ENCODE data around the gene KRTAP20-3. TPM values are rescaled to one million over a fixed set of nuclear protein-coding genes. Genes with fewer than 3 reads are reported as not detected.

Gene KRTAP20-3
- total RNA-seq, 1 experiment from 2014 or later = not detected

DNA sequence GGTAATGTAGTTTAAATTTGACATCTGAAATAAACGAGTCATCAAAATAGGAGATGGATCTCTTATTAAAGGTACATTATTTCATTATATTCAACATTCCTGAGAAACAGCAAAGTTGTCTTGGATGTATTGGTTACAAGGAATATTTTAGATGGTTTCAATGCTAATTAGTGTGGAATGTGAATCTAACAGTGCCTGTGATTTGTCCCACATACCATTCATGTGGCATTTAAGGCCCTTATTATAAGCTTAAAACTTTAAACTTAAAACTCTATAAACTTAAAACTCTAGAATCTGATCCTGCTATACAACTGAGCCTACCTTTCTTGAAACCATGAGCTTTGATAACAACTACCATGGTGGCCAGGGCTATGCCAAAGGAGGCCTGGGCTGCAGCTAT lies 41.9 kb upstream of the KRTAP20-3 start, which contains the start of gene KRTAP22-1:
TSS of gene KRTAP22-1 (plus strand) at position 301 of the 400 bp plus-strand sequence.
- Histone ChIP-seq H3K27me3 (ENCODE audit: control insufficient read depth, insufficient read depth, low read length) (no peaks in the 10 kb centered on the region), H3K27ac (ENCODE audit: low read length) (no peak within 1 kb of the TSS), H3K4me1 (ENCODE audit: control insufficient read depth, insufficient read depth, low read length) (no peaks in the 10 kb centered on the region), H3K36me3 (ENCODE audit: control insufficient read depth, insufficient read depth, low read length) (no peaks in the 10 kb centered on the region), H3K4me3 (ENCODE audit: low read depth in 2 of 2, low read length in 2 of 2) (no peak within 1 kb of the TSS), H3K9me3 (ENCODE audit: control insufficient read depth, insufficient read depth, low read depth, low read length) (no peaks in the 10 kb centered on the region)
- CTCF ChIA-PET = no interaction called here
- BruUV-seq (replicated peaks) = no TSS peak
- in situ Hi-C loops (cut with HindIII; ENCODE audit: low pct_unique_long_range_greater_than_20kb, low sequenced_read_pairs) (no loop called here), intact Hi-C loops (cut with micrococcal nuclease; ENCODE audit: unreplicated experiment) (no loop called here)
- TF ChIP-seq, protein P1, sequence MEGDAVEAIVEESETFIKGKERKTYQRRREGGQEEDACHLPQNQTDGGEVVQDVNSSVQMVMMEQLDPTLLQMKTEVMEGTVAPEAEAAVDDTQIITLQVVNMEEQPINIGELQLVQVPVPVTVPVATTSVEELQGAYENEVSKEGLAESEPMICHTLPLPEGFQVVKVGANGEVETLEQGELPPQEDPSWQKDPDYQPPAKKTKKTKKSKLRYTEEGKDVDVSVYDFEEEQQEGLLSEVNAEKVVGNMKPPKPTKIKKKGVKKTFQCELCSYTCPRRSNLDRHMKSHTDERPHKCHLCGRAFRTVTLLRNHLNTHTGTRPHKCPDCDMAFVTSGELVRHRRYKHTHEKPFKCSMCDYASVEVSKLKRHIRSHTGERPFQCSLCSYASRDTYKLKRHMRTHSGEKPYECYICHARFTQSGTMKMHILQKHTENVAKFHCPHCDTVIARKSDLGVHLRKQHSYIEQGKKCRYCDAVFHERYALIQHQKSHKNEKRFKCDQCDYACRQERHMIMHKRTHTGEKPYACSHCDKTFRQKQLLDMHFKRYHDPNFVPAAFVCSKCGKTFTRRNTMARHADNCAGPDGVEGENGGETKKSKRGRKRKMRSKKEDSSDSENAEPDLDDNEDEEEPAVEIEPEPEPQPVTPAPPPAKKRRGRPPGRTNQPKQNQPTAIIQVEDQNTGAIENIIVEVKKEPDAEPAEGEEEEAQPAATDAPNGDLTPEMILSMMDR (IDR thresholded peaks at IDR 0.05) = no peak
- TF ChIP-seq TCF7L2 (IDR thresholded peaks at IDR 0.05; ENCODE audit: low read depth, low read length) (no peak), SIN3A (IDR thresholded peaks at IDR 0.05; ENCODE audit: borderline replicate concordance, insufficient read depth, low read depth, low read length) (no peak), POLR2AphosphoS5 (IDR thresholded peaks at IDR 0.05; ENCODE audit: low read depth, low read length) (no peak)
- TF ChIP-seq, protein P2, sequence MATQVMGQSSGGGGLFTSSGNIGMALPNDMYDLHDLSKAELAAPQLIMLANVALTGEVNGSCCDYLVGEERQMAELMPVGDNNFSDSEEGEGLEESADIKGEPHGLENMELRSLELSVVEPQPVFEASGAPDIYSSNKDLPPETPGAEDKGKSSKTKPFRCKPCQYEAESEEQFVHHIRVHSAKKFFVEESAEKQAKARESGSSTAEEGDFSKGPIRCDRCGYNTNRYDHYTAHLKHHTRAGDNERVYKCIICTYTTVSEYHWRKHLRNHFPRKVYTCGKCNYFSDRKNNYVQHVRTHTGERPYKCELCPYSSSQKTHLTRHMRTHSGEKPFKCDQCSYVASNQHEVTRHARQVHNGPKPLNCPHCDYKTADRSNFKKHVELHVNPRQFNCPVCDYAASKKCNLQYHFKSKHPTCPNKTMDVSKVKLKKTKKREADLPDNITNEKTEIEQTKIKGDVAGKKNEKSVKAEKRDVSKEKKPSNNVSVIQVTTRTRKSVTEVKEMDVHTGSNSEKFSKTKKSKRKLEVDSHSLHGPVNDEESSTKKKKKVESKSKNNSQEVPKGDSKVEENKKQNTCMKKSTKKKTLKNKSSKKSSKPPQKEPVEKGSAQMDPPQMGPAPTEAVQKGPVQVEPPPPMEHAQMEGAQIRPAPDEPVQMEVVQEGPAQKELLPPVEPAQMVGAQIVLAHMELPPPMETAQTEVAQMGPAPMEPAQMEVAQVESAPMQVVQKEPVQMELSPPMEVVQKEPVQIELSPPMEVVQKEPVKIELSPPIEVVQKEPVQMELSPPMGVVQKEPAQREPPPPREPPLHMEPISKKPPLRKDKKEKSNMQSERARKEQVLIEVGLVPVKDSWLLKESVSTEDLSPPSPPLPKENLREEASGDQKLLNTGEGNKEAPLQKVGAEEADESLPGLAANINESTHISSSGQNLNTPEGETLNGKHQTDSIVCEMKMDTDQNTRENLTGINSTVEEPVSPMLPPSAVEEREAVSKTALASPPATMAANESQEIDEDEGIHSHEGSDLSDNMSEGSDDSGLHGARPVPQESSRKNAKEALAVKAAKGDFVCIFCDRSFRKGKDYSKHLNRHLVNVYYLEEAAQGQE (IDR thresholded peaks at IDR 0.05; ENCODE audit: insufficient read depth in 1 of 2, low read depth in 2 of 2, low read length in 1 of 2) = no peak
- DNase-seq (ENCODE audit: low read depth, low spot score) = no peak
- no peak for ATAC-seq
- POLR2A ChIA-PET = interaction anchor here (0.7 kb wide), 1 partner anchor 36 kb away, joined by 6 read pairs; no protein-coding TSS in a partner anchor

DNA sequence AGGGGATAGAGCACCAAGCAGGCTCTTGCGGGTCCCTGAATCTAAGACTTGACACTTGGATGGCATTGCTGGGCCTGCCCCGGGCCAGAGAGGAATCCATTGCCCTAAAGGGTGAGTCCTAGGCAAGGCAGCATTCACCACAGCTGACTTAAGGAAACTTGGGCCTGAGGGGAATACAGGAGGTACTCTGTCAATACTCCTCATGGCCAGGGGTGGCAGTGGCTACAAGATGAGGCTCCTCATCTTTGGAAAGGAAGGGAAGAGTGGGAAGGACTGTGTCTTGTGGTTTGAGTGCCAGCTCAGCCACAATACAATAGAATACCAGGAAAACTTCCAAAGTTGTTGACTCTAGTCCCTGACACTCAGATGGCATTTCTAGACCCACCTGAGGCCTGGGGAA lies 36.7 kb upstream of the KRTAP20-3 start:
- H3K27me3 ChIP-seq (ENCODE audit: control insufficient read depth, insufficient read depth, low read length) = no peaks in the 10 kb centered on the region
- in situ Hi-C loops (cut with HindIII; ENCODE audit: low pct_unique_long_range_greater_than_20kb, low sequenced_read_pairs) (no loop called here), intact Hi-C loops (cut with micrococcal nuclease; ENCODE audit: unreplicated experiment) (no loop called here)
- TF ChIP-seq, protein P2 (IDR thresholded peaks at IDR 0.05; ENCODE audit: insufficient read depth in 1 of 2, low read depth in 2 of 2, low read length in 1 of 2) = no peak
- TF ChIP-seq POLR2AphosphoS5 (IDR thresholded peaks at IDR 0.05; ENCODE audit: low read depth, low read length) (no peak), SIN3A (IDR thresholded peaks at IDR 0.05; ENCODE audit: borderline replicate concordance, insufficient read depth, low read depth, low read length) (no peak), TCF7L2 (IDR thresholded peaks at IDR 0.05; ENCODE audit: low read depth, low read length) (no peak)
- TF ChIP-seq, protein P1 (IDR thresholded peaks at IDR 0.05) = no peak
- ATAC-seq = no peak
- H3K36me3 ChIP-seq (ENCODE audit: control insufficient read depth, insufficient read depth, low read length) = no peaks in the 10 kb centered on the region
- no TSS peak for BruUV-seq (replicated peaks)
- CTCF ChIA-PET = no interaction called here
- no peak for DNase-seq (ENCODE audit: low read depth, low spot score)
- H3K4me3 ChIP-seq (ENCODE audit: low read depth in 2 of 2, low read length in 2 of 2) = no peak overlapping the region
- no peaks in the 10 kb centered on the region for H3K9me3 ChIP-seq (ENCODE audit: control insufficient read depth, insufficient read depth, low read depth, low read length)
- no peak overlapping the region for H3K27ac ChIP-seq (ENCODE audit: low read length)
- POLR2A ChIA-PET = no interaction called here
- no peaks in the 10 kb centered on the region for H3K4me1 ChIP-seq (ENCODE audit: control insufficient read depth, insufficient read depth, low read length)
